ENCODE data around the gene WNT5B. TPM values are rescaled to one million over a fixed set of nuclear protein-coding genes. Genes with fewer than 3 reads are reported as not detected.

The WNT5B gene
- total and polyA plus RNA-seq, 9 of the 15 experiments (the other 6 are each of a cell fraction or from before 2014, with no cell fraction given): 0.42 to 16.8 (median 5.4) TPM

DNA sequence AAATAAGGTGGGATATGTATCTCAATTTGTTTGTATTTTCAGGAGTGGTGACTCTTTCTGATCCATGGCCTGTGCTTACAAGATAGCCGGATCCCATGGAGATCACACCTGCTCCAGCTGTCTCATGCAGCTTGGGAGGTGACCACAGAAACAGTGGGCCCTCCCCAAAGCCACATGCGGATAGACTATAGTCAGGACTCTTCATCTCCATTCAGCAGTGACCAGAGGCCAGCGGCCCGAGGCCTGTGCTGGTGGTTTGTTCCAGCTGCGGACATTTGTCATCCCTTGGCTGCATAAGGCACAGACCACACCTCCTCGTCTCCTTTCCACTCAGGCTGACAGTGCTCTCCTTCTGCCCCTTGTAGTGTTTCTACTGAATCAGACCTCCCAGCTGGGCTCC, 14.7 kb upstream of the WNT5B start (continued):
- TF ChIP-seq BCOR (IDR thresholded peaks at IDR 0.05): no peak
- peak; percentile 38; the same call in 1 of the 2 replicates for TF ChIP-seq ZNF589 (CRISPR knock-in tag; IDR thresholded peaks at IDR 0.05; ENCODE audit: low read depth)
- TF ChIP-seq ZNF695 (CRISPR knock-in tag; IDR thresholded peaks at IDR 0.05): no peak
- TF ChIP-seq CCAR2 (IDR thresholded peaks at IDR 0.05; ENCODE audit: low read depth, low read length): no peak
- TF ChIP-seq HDAC3 (IDR thresholded peaks at IDR 0.05; ENCODE audit: borderline replicate concordance, partially characterized antibody): no peak
- TF ChIP-seq KLF16 (IDR thresholded peaks at IDR 0.05): 0 out of 2 replicates have a peak, but pooled peaks have one; percentile 34
- TF ChIP-seq ARNT (IDR thresholded peaks at IDR 0.05): no peak
- TF ChIP-seq, protein P1, sequence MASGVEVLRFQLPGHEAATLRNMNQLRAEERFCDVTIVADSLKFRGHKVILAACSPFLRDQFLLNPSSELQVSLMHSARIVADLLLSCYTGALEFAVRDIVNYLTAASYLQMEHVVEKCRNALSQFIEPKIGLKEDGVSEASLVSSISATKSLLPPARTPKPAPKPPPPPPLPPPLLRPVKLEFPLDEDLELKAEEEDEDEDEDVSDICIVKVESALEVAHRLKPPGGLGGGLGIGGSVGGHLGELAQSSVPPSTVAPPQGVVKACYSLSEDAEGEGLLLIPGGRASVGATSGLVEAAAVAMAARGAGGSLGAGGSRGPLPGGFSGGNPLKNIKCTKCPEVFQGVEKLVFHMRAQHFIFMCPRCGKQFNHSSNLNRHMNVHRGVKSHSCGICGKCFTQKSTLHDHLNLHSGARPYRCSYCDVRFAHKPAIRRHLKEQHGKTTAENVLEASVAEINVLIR (CRISPR knock-in tag; IDR thresholded peaks at IDR 0.05): no peak
- TF ChIP-seq HNRNPK (IDR thresholded peaks at IDR 0.05; ENCODE audit: low read depth, low read length, poor library complexity, severe bottlenecking): no peak
- peak; percentile 61 for TF ChIP-seq CBFA2T2 (conservative IDR thresholded peaks at IDR 0.05)
- no peak for TF ChIP-seq ZNF561 (CRISPR knock-in tag; conservative IDR thresholded peaks at IDR 0.05)
- TF ChIP-seq NFATC3 (IDR thresholded peaks at IDR 0.05): no peak
- no peak for TF ChIP-seq ZNF766 (CRISPR knock-in tag; conservative IDR thresholded peaks at IDR 0.05)
- TF ChIP-seq, protein P2, sequence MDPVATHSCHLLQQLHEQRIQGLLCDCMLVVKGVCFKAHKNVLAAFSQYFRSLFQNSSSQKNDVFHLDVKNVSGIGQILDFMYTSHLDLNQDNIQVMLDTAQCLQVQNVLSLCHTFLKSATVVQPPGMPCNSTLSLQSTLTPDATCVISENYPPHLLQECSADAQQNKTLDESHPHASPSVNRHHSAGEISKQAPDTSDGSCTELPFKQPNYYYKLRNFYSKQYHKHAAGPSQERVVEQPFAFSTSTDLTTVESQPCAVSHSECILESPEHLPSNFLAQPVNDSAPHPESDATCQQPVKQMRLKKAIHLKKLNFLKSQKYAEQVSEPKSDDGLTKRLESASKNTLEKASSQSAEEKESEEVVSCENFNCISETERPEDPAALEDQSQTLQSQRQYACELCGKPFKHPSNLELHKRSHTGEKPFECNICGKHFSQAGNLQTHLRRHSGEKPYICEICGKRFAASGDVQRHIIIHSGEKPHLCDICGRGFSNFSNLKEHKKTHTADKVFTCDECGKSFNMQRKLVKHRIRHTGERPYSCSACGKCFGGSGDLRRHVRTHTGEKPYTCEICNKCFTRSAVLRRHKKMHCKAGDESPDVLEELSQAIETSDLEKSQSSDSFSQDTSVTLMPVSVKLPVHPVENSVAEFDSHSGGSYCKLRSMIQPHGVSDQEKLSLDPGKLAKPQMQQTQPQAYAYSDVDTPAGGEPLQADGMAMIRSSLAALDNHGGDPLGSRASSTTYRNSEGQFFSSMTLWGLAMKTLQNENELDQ (CRISPR knock-in tag; IDR thresholded peaks at IDR 0.05; ENCODE audit: borderline replicate concordance): no peak
- no peak for TF ChIP-seq EP300 (IDR thresholded peaks at IDR 0.05; ENCODE audit: low read length)
- TF ChIP-seq ELF1 (tag; IDR thresholded peaks at IDR 0.05): no peak
- TF ChIP-seq POLR2AphosphoS5 (IDR thresholded peaks at IDR 0.05; ENCODE audit: control insufficient read depth, insufficient read depth, low read depth, low read length): 0 out of 2 replicates have a peak, but pooled peaks have one; percentile 17
- TF ChIP-seq NCOA6 (IDR thresholded peaks at IDR 0.05): no peak
- TF ChIP-seq SMARCA4 (IDR thresholded peaks at IDR 0.05): no peak
- no peak for TF ChIP-seq SMARCB1 (IDR thresholded peaks at IDR 0.05; ENCODE audit: insufficient read length, low read depth)
- TF ChIP-seq NCOA4 (IDR thresholded peaks at IDR 0.05; ENCODE audit: partially characterized antibody): no peak
- TF ChIP-seq, protein P3, sequence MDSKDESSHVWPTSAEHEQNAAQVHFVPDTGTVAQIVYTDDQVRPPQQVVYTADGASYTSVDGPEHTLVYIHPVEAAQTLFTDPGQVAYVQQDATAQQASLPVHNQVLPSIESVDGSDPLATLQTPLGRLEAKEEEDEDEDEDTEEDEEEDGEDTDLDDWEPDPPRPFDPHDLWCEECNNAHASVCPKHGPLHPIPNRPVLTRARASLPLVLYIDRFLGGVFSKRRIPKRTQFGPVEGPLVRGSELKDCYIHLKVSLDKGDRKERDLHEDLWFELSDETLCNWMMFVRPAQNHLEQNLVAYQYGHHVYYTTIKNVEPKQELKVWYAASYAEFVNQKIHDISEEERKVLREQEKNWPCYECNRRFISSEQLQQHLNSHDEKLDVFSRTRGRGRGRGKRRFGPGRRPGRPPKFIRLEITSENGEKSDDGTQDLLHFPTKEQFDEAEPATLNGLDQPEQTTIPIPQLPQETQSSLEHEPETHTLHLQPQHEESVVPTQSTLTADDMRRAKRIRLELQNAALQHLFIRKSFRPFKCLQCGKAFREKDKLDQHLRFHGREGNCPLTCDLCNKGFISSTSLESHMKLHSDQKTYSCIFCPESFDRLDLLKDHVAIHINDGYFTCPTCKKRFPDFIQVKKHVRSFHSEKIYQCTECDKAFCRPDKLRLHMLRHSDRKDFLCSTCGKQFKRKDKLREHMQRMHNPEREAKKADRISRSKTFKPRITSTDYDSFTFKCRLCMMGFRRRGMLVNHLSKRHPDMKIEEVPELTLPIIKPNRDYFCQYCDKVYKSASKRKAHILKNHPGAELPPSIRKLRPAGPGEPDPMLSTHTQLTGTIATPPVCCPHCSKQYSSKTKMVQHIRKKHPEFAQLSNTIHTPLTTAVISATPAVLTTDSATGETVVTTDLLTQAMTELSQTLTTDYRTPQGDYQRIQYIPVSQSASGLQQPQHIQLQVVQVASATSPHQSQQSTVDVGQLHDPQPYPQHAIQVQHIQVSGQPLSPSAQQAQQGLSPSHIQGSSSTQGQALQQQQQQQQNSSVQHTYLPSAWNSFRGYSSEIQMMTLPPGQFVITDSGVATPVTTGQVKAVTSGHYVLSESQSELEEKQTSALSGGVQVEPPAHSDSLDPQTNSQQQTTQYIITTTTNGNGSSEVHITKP (IDR thresholded peaks at IDR 0.05; ENCODE audit: partially characterized antibody): peak; percentile 80
- no peak for TF ChIP-seq TSC22D4 (tag; IDR thresholded peaks at IDR 0.05)
- no peak for TF ChIP-seq PRPF4 (IDR thresholded peaks at IDR 0.05; ENCODE audit: insufficient read depth, low read depth, low read length, poor library complexity, severe bottlenecking)
- TF ChIP-seq ZFX (CRISPR knock-in tag; IDR thresholded peaks at IDR 0.05): peak; percentile 33

Measured in K562 (cell line).